Chondrocyte (in vitro differentiated cells): ENCODE data around the gene TRPM3. TPM values are rescaled to one million over a fixed set of nuclear protein-coding genes. Genes with fewer than 3 reads are reported as not detected.

Experiments
- DNase-seq: peaks from one replicate; pipeline ENCODE4 v3.0.0; 2021; ENCODE audit warnings: mixed read lengths, low spot score
- H3K27ac Mint-ChIP-seq: one replicate; pipeline ENCODE4 v1.8.0; 2021; ENCODE audit warnings: mild to moderate bottlenecking, moderate library complexity, mixed read lengths; ENCODE audit not compliant: unreplicated experiment
- H3K27me3 Mint-ChIP-seq: 2 replicates; pipeline ENCODE4 v1.8.0; 2021; ENCODE audit warnings: low read depth, mixed read lengths
- H3K36me3 Mint-ChIP-seq: 2 replicates; pipeline ENCODE4 v1.8.0; 2021; ENCODE audit warnings: low read depth, mixed read lengths
- H3K4me1 Mint-ChIP-seq: 2 replicates; pipeline ENCODE4 v1.8.0; 2021; ENCODE audit warnings: low read depth, mild to moderate bottlenecking, mixed read lengths
- H3K4me3 Mint-ChIP-seq: one replicate; pipeline ENCODE4 v1.8.0; 2021; ENCODE audit warnings: mild to moderate bottlenecking, moderate library complexity, mixed read lengths; ENCODE audit not compliant: unreplicated experiment
- H3K9me3 Mint-ChIP-seq: 2 replicates; pipeline ENCODE4 v1.8.0; 2021; ENCODE audit warnings: low read depth, mixed read lengths
- CTCF ChIP-seq: fragments of 200-600 bp; sonication (generic); IDR thresholded peaks from 2 replicates; pipeline ENCODE4 v1.5.0; 2021; ENCODE audit warnings: antibody characterized with exemption, mild to moderate bottlenecking, moderate library complexity
- total RNA-seq: library from RNA; stranded (reverse); gene quantifications from 3 replicates; pipeline ENCODE4 v1.2.1, GENCODE V29; 2021

TRPM3 gene
- total RNA-seq, 1 donor from 2014 or later, result not detected

GRCh38 chr9:70502690-70503089 is 618.7 kb downstream of the TRPM3 start:
- peaks cover 34% of the 10 kb centered on the region for H3K4me1 Mint-ChIP-seq
- H3K27ac Mint-ChIP-seq, result no peak overlapping the region
- H3K27me3 Mint-ChIP-seq, result no peaks in the 10 kb centered on the region
- no peaks in the 10 kb centered on the region for H3K36me3 Mint-ChIP-seq
- no peak for DNase-seq
- no peaks in the 10 kb centered on the region for H3K9me3 Mint-ChIP-seq
- TF ChIP-seq CTCF, result no peak
- H3K4me3 Mint-ChIP-seq, result no peak overlapping the region

- Mint-ChIP-seq H3K4me1 (peaks cover 30% of the 10 kb centered on the region), H3K4me3 (no peak overlapping the region), H3K36me3 (no peaks in the 10 kb centered on the region), H3K9me3 (no peaks in the 10 kb centered on the region), H3K27me3 (no peaks in the 10 kb centered on the region), H3K27ac (no peak overlapping the region)
- no peak for DNase-seq
- TF ChIP-seq CTCF, result no peak
Observed at GRCh38 chr9:70500793-70501192, 620.6 kb downstream of the TRPM3 start.

GRCh38 chr9:70499621-70500020 is 621.8 kb downstream of the TRPM3 start:
- TF ChIP-seq CTCF, result no peak
- Mint-ChIP-seq H3K4me3 (no peak overlapping the region), H3K27me3 (no peaks in the 10 kb centered on the region), H3K4me1 (peaks cover 18% of the 10 kb centered on the region), H3K36me3 (no peaks in the 10 kb centered on the region), H3K27ac (no peak overlapping the region), H3K9me3 (no peaks in the 10 kb centered on the region)
- DNase-seq, result no peak

- H3K9me3 Mint-ChIP-seq, result no peaks in the 10 kb centered on the region
- H3K27ac Mint-ChIP-seq, result no peak overlapping the region
- H3K36me3 Mint-ChIP-seq, result no peaks in the 10 kb centered on the region
- DNase-seq, result no peak
- peaks cover 4% of the 10 kb centered on the region for H3K27me3 Mint-ChIP-seq
- TF ChIP-seq CTCF, result no peak
- H3K4me1 Mint-ChIP-seq, result peaks cover 13% of the 10 kb centered on the region
- H3K4me3 Mint-ChIP-seq, result no peak overlapping the region
Observed at GRCh38 chr9:70498866-70499265, 622.6 kb downstream of the TRPM3 start.

GRCh38 chr9:70496244-70496643 is 625.2 kb downstream of the TRPM3 start:
- Mint-ChIP-seq H3K27ac (no peak overlapping the region), H3K4me3 (no peak overlapping the region), H3K4me1 (peaks cover 14% of the 10 kb centered on the region), H3K27me3 (peaks cover 4% of the 10 kb centered on the region), H3K9me3 (no peaks in the 10 kb centered on the region), H3K36me3 (no peaks in the 10 kb centered on the region)
- no peak for DNase-seq
- TF ChIP-seq CTCF, result no peak
